Retinal pigment epithelial cell (primary cell): Measurements from ENCODE around the gene SORT1.

Source experiments
- DNase-seq: peaks from one replicate; pipeline ENCODE4 v3.0.0-alpha.2; 2010; ENCODE audit warnings: low read depth
- H3K4me3 ChIP-seq: 2 replicates; pipeline ENCODE4 v1.5.1; 2011; ENCODE audit warnings: mild to moderate bottlenecking, low read length, control low read depth, moderate library complexity
- TF ChIP-seq, protein P1 (sequence below): conservative IDR thresholded peaks from 2 replicates; pipeline ENCODE4 v1.5.1; 2011; ENCODE audit warnings: low read depth, low read length, control low read depth, inconsistent platforms

Gene SORT1

DNA sequence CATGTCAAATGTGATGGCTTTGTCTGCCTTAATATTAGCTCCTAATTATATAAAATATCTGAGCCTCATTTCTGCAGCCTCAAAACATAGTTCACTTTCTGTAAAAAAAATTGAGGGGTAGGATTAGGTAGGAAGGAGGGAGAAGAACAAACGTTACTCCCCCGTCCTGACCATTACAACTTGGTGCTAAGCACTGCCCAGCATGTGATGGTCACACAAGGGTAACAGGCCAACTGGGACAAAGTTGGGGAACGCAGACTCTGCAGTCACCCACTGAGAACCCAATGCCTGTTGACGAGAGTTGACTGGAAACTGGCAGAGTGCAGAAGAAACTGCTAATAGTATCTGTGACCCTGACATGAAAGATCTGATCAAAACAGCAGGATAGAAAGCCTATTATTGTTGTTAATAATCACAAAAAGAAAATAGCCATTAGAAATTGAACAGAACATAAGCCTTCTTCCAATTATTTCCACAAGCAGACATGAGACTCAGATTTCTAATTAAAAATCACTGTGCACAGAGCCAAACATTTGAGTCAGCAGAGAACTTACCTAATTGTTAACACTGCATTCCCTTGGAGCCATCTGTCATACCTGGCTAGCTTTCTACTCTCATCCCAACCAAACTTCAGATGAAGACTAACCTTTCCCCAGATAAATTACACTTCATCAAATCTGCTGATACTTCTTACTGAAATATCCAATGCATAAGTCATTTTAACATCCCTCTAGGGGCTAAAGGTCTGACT, 5.5 kb downstream of the SORT1 start:
- TF ChIP-seq, protein P1, sequence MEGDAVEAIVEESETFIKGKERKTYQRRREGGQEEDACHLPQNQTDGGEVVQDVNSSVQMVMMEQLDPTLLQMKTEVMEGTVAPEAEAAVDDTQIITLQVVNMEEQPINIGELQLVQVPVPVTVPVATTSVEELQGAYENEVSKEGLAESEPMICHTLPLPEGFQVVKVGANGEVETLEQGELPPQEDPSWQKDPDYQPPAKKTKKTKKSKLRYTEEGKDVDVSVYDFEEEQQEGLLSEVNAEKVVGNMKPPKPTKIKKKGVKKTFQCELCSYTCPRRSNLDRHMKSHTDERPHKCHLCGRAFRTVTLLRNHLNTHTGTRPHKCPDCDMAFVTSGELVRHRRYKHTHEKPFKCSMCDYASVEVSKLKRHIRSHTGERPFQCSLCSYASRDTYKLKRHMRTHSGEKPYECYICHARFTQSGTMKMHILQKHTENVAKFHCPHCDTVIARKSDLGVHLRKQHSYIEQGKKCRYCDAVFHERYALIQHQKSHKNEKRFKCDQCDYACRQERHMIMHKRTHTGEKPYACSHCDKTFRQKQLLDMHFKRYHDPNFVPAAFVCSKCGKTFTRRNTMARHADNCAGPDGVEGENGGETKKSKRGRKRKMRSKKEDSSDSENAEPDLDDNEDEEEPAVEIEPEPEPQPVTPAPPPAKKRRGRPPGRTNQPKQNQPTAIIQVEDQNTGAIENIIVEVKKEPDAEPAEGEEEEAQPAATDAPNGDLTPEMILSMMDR, result no peak
- peak overlapping the region; percentile 19 for H3K4me3 ChIP-seq
- DNase-seq, result no peak

DNA sequence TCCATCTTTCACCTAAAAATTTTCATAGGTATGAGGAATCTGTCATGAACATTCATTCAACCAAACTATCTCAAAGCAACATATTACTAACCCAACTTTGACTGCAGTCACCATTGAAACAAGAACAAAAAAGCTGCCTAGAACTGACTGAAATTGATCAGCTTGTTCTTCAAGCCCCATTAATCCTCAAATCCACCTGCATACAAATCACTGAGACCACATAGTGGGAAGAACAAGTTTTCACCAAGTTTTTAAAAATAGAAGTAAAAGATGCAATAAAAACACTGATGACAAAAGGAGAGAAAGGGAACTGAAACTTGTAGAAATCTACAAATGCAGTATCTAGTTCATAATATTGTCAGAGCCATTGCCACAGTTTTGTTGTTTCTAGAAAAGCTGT, 6.1 kb downstream of the SORT1 start:
- no peak overlapping the region for H3K4me3 ChIP-seq
- TF ChIP-seq, protein P1, result no peak
- DNase-seq, result no peak

DNA sequence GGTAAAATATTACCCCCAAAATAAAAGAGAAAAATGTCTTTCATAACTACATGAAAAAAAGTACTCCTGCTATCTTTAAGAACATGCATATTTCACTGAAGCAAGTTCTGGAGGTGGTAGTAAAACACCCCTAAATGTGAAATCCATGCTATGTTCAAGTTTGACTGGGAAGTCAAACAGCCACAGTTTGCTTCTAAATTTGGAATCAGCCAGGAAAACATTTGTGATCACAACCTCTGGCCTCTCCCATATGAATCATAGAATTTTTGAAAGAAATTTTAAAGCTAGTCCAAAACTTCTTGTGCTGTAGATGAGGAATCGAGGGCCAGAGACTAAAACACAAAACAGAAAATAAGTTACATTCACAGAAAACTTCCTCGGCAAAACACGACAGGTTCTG, 6.6 kb downstream of the SORT1 start:
- H3K4me3 ChIP-seq, result no peak overlapping the region
- TF ChIP-seq, protein P1, result no peak
- DNase-seq, result no peak

DNA sequence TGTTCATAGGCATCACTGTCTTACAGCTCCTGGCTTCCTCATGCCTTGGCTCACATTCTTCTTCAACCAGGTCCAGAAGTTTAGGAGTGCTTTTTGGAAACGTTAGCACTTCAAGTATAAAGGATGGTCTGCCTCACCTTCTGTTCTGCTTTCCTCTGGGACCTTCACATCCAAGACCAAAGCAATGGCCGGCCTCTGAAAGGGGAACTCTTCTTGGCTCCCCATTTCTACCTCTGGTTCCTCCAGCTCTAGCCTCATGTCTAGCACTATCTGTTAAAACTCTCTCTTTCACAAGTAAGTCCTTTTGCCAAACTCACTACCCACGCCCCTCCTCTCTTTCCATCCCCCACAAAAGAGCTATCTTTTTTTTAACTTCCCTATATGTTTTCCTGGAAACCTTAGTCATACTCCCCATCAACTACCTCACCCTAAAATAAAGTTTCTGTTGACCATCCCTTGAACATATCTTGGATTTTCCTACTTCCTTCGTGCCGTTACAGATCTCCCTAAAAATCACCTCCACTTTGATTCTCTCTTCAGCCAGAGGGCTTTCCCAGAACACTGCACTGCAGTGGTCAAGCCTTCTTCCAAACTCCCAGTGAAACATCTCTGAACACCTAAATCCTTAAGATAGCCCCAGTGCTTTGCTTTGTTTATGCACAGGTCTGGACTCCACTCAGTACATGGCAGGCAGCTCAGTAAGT, 7.9 kb downstream of the SORT1 start:
- no peak overlapping the region for H3K4me3 ChIP-seq
- DNase-seq, result no peak
- TF ChIP-seq, protein P1, result no peak

DNA sequence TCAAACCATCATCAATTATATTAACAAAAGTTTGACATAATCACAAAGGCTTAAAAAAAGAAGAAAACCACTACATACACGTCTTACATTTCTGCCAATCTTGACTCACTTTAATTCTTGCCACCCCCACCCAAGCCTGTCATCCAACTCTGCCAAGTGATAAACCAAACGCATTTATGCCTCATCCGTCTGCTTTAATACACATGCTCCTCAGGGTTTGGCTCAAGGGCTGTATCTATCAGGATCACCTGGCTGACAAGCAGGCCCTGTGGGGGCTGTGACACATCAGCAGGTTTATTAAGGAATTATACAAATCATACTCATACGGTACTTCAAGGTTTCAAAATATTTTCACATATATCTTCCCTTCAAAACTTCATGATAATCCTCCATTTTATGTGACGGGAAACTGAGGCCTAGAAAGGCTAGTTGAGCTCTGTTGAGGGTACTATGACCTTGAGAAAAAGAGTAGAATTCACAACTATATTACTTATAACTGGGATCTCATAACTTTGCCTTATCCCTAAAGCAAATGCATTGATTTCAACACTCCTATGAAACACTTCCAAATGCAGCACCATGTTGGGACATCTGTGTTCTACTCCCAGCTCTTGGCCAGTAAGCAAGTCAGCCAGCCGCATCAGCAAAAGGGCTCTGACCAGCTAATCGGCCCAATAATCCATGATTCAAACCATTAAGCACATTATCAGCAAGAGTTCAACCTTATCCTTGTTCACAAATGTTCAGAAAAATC, 8.7 kb downstream of the SORT1 start:
- no peak for DNase-seq
- TF ChIP-seq, protein P1, result no peak
- H3K4me3 ChIP-seq, result no peak overlapping the region

DNA sequence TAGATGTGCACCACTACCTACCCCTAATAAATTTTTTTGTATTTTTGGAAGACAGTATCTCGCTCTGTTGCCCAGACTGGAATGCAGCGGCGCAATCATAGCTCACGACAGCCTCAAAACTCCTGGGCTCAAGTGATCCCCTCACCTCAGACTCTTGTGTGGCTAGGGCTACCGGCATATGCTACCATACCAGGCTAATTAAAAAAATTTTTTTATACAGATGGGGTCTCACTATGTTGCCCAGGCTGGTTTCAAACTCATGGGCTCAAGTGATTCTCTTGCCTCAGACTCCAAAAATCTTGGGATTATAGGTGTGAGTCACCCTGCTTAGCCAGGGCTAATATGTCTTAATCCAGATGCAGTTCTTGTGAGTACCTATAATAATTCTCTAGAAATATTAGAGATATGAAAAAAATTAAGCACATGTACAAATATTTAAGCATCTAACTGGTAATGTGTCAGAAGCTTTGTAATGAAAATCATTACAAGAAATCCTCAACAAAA, 9.5 kb downstream of the SORT1 start:
- TF ChIP-seq, protein P1, result no peak
- no peak overlapping the region for H3K4me3 ChIP-seq
- DNase-seq, result no peak
